ENCODE results near the gene ROBO1. TPM values are rescaled to one million over a fixed set of nuclear protein-coding genes. Genes with fewer than 3 reads are reported as not detected.

Gene ROBO1
- total RNA-seq, 1 donor from 2014 or later, result 13.4 TPM

DNA sequence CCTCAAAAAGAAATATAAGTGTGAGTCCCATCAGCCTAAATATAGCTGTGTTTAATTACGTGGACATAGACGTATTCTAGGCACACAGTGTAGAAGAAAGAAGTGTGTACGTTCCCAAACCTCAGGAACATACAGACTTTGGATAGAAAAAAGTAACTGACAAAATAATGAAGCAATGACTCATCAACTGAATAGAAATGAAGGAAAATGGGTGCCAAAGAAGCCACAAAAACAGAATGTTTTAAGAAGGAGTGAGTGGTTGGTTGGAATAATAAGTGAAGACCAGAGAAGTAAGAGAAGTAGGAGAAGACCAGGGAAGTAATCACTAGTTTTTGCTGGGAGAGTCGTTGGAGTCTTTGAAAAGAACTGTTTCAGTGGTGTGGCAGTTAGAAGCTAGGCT is 518.1 kb downstream of the ROBO1 start:
- Histone ChIP-seq H3K9me3 (no peaks in the 10 kb centered on the region), H3K27ac (no peak overlapping the region), H3K4me3 (no peak overlapping the region), H3K4me1 (no peaks in the 10 kb centered on the region), H3K36me3 (no peaks in the 10 kb centered on the region), H3K27me3 (no peaks in the 10 kb centered on the region)
- intact Hi-C loops (cut with DNase I), result no loop called here
- TF ChIP-seq, protein P1, sequence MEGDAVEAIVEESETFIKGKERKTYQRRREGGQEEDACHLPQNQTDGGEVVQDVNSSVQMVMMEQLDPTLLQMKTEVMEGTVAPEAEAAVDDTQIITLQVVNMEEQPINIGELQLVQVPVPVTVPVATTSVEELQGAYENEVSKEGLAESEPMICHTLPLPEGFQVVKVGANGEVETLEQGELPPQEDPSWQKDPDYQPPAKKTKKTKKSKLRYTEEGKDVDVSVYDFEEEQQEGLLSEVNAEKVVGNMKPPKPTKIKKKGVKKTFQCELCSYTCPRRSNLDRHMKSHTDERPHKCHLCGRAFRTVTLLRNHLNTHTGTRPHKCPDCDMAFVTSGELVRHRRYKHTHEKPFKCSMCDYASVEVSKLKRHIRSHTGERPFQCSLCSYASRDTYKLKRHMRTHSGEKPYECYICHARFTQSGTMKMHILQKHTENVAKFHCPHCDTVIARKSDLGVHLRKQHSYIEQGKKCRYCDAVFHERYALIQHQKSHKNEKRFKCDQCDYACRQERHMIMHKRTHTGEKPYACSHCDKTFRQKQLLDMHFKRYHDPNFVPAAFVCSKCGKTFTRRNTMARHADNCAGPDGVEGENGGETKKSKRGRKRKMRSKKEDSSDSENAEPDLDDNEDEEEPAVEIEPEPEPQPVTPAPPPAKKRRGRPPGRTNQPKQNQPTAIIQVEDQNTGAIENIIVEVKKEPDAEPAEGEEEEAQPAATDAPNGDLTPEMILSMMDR (IDR thresholded peaks at IDR 0.05), result no peak
- DNase-seq (ENCODE audit: low spot score in 2 of 2), result no peak

DNA sequence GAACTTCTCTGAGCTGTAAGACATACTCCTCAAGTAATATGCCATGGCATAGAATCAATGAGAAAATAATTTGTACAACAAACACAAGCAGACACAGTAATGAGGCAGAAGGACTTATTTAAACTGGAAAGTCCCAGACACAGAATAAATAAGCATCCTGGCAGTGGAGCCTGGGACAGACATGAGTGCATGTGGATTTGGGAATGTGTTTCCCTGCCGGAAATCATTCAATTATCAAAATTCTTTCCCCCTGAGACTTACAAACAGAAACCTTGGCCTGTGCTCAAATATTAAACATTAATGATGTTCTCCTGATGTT is 520.1 kb downstream of the ROBO1 start:
- no peak for DNase-seq (ENCODE audit: low spot score in 2 of 2)
- no peaks in the 10 kb centered on the region for H3K9me3 ChIP-seq
- TF ChIP-seq, protein P1 (IDR thresholded peaks at IDR 0.05), result no peak
- H3K36me3 ChIP-seq, result no peaks in the 10 kb centered on the region
- intact Hi-C loops (cut with DNase I), result no loop called here
- no peak overlapping the region for H3K4me3 ChIP-seq
- H3K27ac ChIP-seq, result no peak overlapping the region
- no peaks in the 10 kb centered on the region for H3K4me1 ChIP-seq
- H3K27me3 ChIP-seq, result no peaks in the 10 kb centered on the region

DNA sequence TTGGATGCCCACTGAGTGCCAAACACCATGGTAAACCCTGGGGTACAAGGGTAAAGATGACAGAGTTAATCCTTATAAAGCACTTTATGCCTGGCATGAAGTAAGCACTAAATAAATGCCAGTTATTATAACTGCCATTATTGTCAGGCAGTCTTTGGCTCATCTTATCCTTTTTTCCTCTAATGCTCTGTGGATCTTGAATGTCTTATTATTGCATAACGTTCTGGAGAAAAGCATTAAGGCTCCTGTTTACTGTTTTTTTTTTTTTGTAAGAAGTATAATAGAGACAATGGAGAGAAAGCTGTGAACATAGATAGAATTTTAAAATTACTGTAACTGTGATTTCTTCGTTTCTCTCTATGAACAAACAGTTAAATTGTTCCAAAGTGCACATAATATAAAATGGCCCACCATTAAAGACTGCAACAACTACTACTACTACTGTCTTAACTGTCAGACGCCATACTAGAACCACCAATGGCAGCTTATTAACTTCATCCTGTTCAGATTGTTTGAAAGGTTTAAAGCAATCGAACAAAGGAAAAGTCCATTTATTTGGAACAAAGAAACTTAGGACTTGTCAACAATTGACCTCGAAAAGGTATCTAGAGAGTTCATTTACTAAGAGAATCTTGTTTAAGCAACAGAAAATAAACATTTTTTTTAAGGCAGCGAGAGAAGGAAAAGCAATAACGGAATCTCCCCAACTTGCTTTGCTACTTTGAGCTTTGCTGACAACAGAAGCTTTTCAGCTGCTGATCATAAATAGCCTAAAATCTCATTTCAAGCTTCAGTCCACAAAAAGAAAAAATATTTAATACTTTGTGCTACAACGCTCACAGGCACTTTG is 520.7 kb downstream of the ROBO1 start:
- TF ChIP-seq, protein P1 (IDR thresholded peaks at IDR 0.05), result no peak
- Histone ChIP-seq H3K27me3 (no peaks in the 10 kb centered on the region), H3K4me3 (no peak overlapping the region), H3K9me3 (no peaks in the 10 kb centered on the region), H3K27ac (no peak overlapping the region), H3K36me3 (no peaks in the 10 kb centered on the region), H3K4me1 (no peaks in the 10 kb centered on the region)
- DNase-seq (ENCODE audit: low spot score in 2 of 2), result no peak
- intact Hi-C loops (cut with DNase I), result no loop called here

DNA sequence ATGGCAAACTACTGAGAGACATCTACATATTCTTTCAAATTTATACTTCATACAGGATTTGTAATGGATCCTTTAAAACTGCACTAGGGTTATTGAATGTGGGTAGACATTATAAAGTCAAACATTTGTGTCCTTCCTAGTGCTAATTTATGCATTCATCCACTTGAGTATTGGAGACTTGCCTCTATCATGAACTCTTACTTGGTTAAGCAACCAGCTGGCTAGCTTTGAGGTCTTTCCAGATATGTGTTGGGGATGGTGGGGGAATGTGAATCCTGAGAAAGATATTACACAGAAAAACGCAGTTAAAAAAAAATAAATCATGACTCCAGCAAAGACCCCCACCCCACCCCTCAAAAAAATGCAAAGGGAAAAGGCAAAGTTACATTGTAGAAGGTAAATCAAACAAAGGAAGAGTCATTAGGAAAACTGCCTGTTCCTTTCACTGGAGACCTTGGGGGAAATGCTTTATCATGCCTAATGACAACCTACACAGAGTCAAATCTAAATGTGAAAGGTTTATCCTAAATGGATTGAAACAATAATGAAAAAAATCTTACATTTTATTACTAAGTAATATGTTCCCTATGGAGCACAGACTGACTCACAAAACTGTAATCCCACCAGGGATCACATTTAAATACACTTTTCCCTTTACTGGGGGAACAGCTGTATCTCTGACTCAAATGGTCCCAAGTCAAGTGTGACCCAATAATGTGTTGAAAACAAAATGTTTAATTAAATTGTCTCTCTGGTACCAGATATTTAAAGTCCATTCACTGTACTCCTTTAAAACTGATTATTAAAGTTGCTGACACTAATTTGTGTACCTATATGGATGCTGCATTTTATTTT is 522.3 kb downstream of the ROBO1 start:
- no peak overlapping the region for H3K27ac ChIP-seq
- intact Hi-C loops (cut with DNase I), result no loop called here
- H3K27me3 ChIP-seq, result no peaks in the 10 kb centered on the region
- no peaks in the 10 kb centered on the region for H3K4me1 ChIP-seq
- TF ChIP-seq, protein P1 (IDR thresholded peaks at IDR 0.05), result no peak
- H3K4me3 ChIP-seq, result no peak overlapping the region
- H3K9me3 ChIP-seq, result peaks cover 0 to 3% of the 10 kb centered on the region in 2 donors
- H3K36me3 ChIP-seq, result no peaks in the 10 kb centered on the region
- no peak for DNase-seq (ENCODE audit: low spot score in 2 of 2)

DNA sequence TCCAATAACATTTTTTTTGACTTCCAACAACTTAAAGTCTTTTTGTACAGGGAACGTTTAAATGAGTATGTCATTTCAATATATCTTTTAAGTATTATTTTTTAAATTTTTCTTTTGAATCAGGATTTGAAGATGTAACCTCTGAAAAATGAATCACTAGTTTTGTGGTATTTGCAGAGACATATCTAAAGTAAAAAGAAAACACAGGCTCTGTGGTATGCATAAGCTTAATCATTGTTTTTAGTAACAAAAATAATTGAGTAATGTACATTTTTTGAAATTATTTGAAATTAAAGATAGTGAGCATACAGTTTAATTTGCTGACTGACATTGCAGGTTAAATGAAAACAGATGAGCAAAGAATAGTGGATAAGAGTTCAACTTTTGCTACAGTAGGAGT is 531.3 kb downstream of the ROBO1 start:
- no peak for DNase-seq (ENCODE audit: low spot score in 2 of 2)

More for the DNA sequence above, 531.3 kb downstream of the ROBO1 start:
- H3K9me3 ChIP-seq, result no peaks in the 10 kb centered on the region
- no peak overlapping the region for H3K27ac ChIP-seq
- intact Hi-C loops (cut with DNase I), result no loop called here
- H3K27me3 ChIP-seq, result no peaks in the 10 kb centered on the region
- TF ChIP-seq, protein P1 (IDR thresholded peaks at IDR 0.05), result no peak
- no peak overlapping the region for H3K4me3 ChIP-seq
- no peaks in the 10 kb centered on the region for H3K4me1 ChIP-seq
- H3K36me3 ChIP-seq, result no peaks in the 10 kb centered on the region

Data from ascending aorta (tissue), 2 donors.